GM12878 (cell line): ENCODE results near the gene HDAC9. TPM values are rescaled to one million over a fixed set of nuclear protein-coding genes. Genes with fewer than 3 reads are reported as not detected.

Experiments
- ATAC-seq: fragments of 200-7000 bp; cut with Tn5 transposase; 3 replicates; pipeline ENCODE4 v1.9.1; 2020; ENCODE audit warnings: mild to moderate bottlenecking, moderate library complexity
- BruUV-seq: library from RNA; stranded (reverse); fragments of 400-500 nt; replicated peaks from 2 replicates; lab custom pipeline; 2021; lab: Mats Ljungman, UMichigan
- CTCF ChIA-PET: fragments of 300-600 bp; sonication (Branson Sonifier 250); formaldehyde crosslinking; extraction: SDS; loops from one replicate; lab custom pipeline; 2021; ENCODE audit warnings: inconsistent platforms; lab: Yijun Ruan, JAX
- POLR2A ChIA-PET: fragments of 350-600 bp; formaldehyde crosslinking; extraction: SDS; loops from one replicate; lab custom pipeline; 2021; ENCODE audit warnings: inconsistent platforms; lab: Charles Lee
- RAD21 ChIA-PET: fragments of 300-600 bp; sonication (Branson Sonifier 250); formaldehyde crosslinking; loops from one replicate; lab custom pipeline; 2023; ENCODE audit warnings: antibody characterized with exemption; ENCODE audit not compliant: unreplicated experiment; lab: Charles Lee
- SMC1A ChIA-PET: fragments of 300-600 bp; sonication (Branson Sonifier 250); formaldehyde crosslinking; loops from one replicate; lab custom pipeline; 2023; ENCODE audit not compliant: unreplicated experiment, uncharacterized antibody; lab: Charles Lee
- DNase-seq: peaks from one replicate; pipeline ENCODE4 v3.0.0-alpha.2; 2011; ENCODE audit warnings: low read depth, low spot score
- FAIRE-seq: peaks from 3 replicates; lab custom pipeline; 2011; peaks lifted over from hg19 to GRCh38; lab: Jason Lieb, UNC
- H2AFZ ChIP-seq: 2 replicates; pipeline ENCODE4 v1.6.0; 2011; ENCODE audit warnings: low read depth, low read length, control low read depth; ENCODE audit not compliant: control insufficient read depth
- H3K27ac ChIP-seq: 2 replicates; pipeline ENCODE4 v1.5.1; 2011; ENCODE audit warnings: control low read depth; ENCODE audit not compliant: control insufficient read depth, insufficient read depth
- H3K27me3 ChIP-seq, 2 experiments: replicated peaks in 1 of 2; 2 replicates each; pipeline versions ENCODE4 v1.6.0 to v1.6.1; 2011; ENCODE audit warnings: low read length in 1 of 2; ENCODE audit not compliant: control insufficient read depth in 2 of 2, insufficient read depth in 2 of 2
- H3K36me3 ChIP-seq, 2 experiments: 2 replicates each; pipeline ENCODE4 v1.5.1; 2011; ENCODE audit warnings: low read length in 1 of 2; ENCODE audit not compliant: control insufficient read depth in 2 of 2, insufficient read depth in 2 of 2
- H3K4me1 ChIP-seq: 2 replicates; pipeline ENCODE4 v1.6.1; 2011; ENCODE audit warnings: mild to moderate bottlenecking, low read length, moderate library complexity, mixed read lengths; ENCODE audit not compliant: control insufficient read depth, insufficient read depth
- H3K4me2 ChIP-seq: 2 replicates; pipeline ENCODE4 v1.6.0; 2011; ENCODE audit warnings: control low read depth; ENCODE audit not compliant: control insufficient read depth, insufficient read depth
- H3K4me3 ChIP-seq: fragments of 200-600 bp; sonication (generic); 2 replicates; pipeline ENCODE4 v1.5.1; 2016
- H3K79me2 ChIP-seq: 2 replicates; pipeline ENCODE4 v1.6.0; 2011; ENCODE audit warnings: low read length; ENCODE audit not compliant: control insufficient read depth, insufficient read depth
- H3K9ac ChIP-seq: 2 replicates; pipeline ENCODE4 v1.8.0; 2011; ENCODE audit warnings: low read length, control low read depth, mixed read lengths; ENCODE audit not compliant: control insufficient read depth, insufficient read depth
- H3K9me3 ChIP-seq: replicated peaks from 3 replicates; pipeline ENCODE4 v1.5.1; 2011; ENCODE audit warnings: mild to moderate bottlenecking, low read length; ENCODE audit not compliant: control insufficient read depth, insufficient read depth
- H4K20me1 ChIP-seq: 2 replicates; pipeline ENCODE4 v1.6.0; 2011; ENCODE audit not compliant: control insufficient read depth, insufficient read depth
- CBFB ChIP-seq: IDR thresholded peaks from 2 replicates; pipeline ENCODE4 v1.6.1; 2016; ENCODE audit warnings: antibody characterized with exemption, low read depth
- FOXK2 ChIP-seq: fragments of 450-650 bp; IDR thresholded peaks from 2 replicates; pipeline ENCODE4 v1.6.1; 2017; ENCODE audit warnings: mild to moderate bottlenecking, moderate library complexity
- NFXL1 ChIP-seq: fragments of 450-650 bp; IDR thresholded peaks from 2 replicates; pipeline ENCODE4 v1.6.1; 2017; ENCODE audit warnings: antibody characterized with exemption, mild to moderate bottlenecking, borderline replicate concordance
- PKNOX1 ChIP-seq: fragments of 450-650 bp; IDR thresholded peaks from 2 replicates; pipeline ENCODE4 v1.6.1; 2016; ENCODE audit warnings: mild to moderate bottlenecking
- POU2F2 ChIP-seq: IDR thresholded peaks from 3 replicates; pipeline ENCODE4 v1.6.1; 2011; ENCODE audit warnings: low read depth, mild to moderate bottlenecking, low read length, borderline replicate concordance
- STAT1 ChIP-seq: fragments of 450-650 bp; conservative IDR thresholded peaks from 2 replicates; pipeline ENCODE4 v1.6.1; 2014; ENCODE audit warnings: antibody characterized with exemption, mild to moderate bottlenecking
- ZNF24 ChIP-seq: fragments of 450-650 bp; IDR thresholded peaks from 2 replicates; pipeline ENCODE4 v1.6.1; 2017; ENCODE audit warnings: antibody characterized with exemption, mild to moderate bottlenecking
- WGBS: methylation state at CpG from one replicate; pipeline ENCODE4 v1.1.6; 2016; ENCODE audit warnings: low lambda C conversion rate; ENCODE audit not compliant: insufficient replicate concordance, insufficient coverage; ENCODE audit errors: missing lambda C conversion rate; 5-methylcytosine and 5-hydroxymethylcytosine counted together
- in situ Hi-C: fragments of 300-500 bp; cut with MboI; formaldehyde crosslinking; loops from 9 replicates; pipeline ENCODE4 v1.14.3; 2018; ENCODE audit warnings: mixed read lengths
- intact Hi-C: fragments of 100-400 bp; cut with micrococcal nuclease; formaldehyde crosslinking; loops from one replicate; pipeline ENCODE4 v1.14.2; 2022; ENCODE audit not compliant: unreplicated experiment
- polyA plus RNA-seq, 11 experiments: library from polyadenylated mRNA; depleted of rRNA in 4 of 11; unstranded in 6 of 11; stranded (reverse) in 5 of 11; fragments of >200 nt; fragmentation: Nextera tagmentation in 4 of 11; fragmentation: Illumina TruSeq in 1 of 11; extraction: Ambion mirVana in 4 of 11; extraction: Trizol in 1 of 11; gene quantifications; 1 replicate in 1 of 11; 2 replicates in 10 of 11; pipeline versions ENCODE4 v1.2.1 to v1.2.3, GENCODE V29; 2011 to 2016; ENCODE audit warnings: inconsistent platforms in 2 of 11, missing spikeins in 2 of 11, low read depth in 1 of 11
- total RNA-seq, 4 experiments: library from RNA; depleted of rRNA in 3 of 4; stranded (reverse); fragments of >200 nt in 3 of 4; fragmentation: Illumina TruSeq in 1 of 4; extraction: Trizol in 1 of 4; gene quantifications; 2 replicates each; pipeline versions ENCODE4 v1.2.1 to v1.2.3, GENCODE V29; 2013 to 2021
- TF ChIP-seq, protein P1 (sequence below): fragments of 450-650 bp; IDR thresholded peaks from 2 replicates; pipeline ENCODE4 v1.6.1; 2017; ENCODE audit warnings: antibody characterized with exemption, mild to moderate bottlenecking, moderate library complexity
- TF ChIP-seq, protein P2 (sequence below): IDR thresholded peaks from 2 replicates; pipeline ENCODE4 v1.6.1; 2012; ENCODE audit warnings: low read length, inconsistent platforms
- TF ChIP-seq, protein P3 (sequence below): fragments of 450-650 bp; formaldehyde crosslinking; IDR thresholded peaks from 2 replicates; pipeline ENCODE4 v1.5.0; 2022; ENCODE audit warnings: mild to moderate bottlenecking, missing genetic modification characterization

The HDAC9 gene
- total and polyA plus RNA-seq, 10 of the 15 experiments (the other 5 are each of a cell fraction or from before 2014, with no cell fraction given) = 0.73 to 12.8 (median 0.92) TPM

GRCh38 chr7:18553605-18554003, 58.1 kb downstream of the HDAC9 start:
- BruUV-seq = no TSS peak
- WGBS = 61% methylated on average over 3 of the region's 3 CpGs
- in situ Hi-C loops = no loop called here
- POLR2A ChIA-PET = no interaction called here
- SMC1A ChIA-PET = no interaction called here
- Histone ChIP-seq H3K4me2 (no peak overlapping the region), H3K27me3 (no peaks in the 10 kb centered on the region), H3K4me1 (no peaks in the 10 kb centered on the region), H3K4me3 (no peak overlapping the region), H3K79me2 (no peaks in the 10 kb centered on the region), H3K9me3 (no peaks in the 10 kb centered on the region), H4K20me1 (no peaks in the 10 kb centered on the region), H2AFZ (no peak overlapping the region), H3K9ac (no peak overlapping the region), H3K36me3 (no peaks in the 10 kb centered on the region), H3K27ac (no peak overlapping the region)
- no peak for ATAC-seq
- RAD21 ChIA-PET = no interaction called here
- intact Hi-C loops = no loop called here
- CTCF ChIA-PET = no interaction called here
- TF ChIP-seq ZNF24 (no peak), FOXK2 (no peak), CBFB (no peak), PKNOX1 (no peak), POU2F2 (no peak), NFXL1 (no peak), STAT1 (no peak)
- TF ChIP-seq, protein P1, sequence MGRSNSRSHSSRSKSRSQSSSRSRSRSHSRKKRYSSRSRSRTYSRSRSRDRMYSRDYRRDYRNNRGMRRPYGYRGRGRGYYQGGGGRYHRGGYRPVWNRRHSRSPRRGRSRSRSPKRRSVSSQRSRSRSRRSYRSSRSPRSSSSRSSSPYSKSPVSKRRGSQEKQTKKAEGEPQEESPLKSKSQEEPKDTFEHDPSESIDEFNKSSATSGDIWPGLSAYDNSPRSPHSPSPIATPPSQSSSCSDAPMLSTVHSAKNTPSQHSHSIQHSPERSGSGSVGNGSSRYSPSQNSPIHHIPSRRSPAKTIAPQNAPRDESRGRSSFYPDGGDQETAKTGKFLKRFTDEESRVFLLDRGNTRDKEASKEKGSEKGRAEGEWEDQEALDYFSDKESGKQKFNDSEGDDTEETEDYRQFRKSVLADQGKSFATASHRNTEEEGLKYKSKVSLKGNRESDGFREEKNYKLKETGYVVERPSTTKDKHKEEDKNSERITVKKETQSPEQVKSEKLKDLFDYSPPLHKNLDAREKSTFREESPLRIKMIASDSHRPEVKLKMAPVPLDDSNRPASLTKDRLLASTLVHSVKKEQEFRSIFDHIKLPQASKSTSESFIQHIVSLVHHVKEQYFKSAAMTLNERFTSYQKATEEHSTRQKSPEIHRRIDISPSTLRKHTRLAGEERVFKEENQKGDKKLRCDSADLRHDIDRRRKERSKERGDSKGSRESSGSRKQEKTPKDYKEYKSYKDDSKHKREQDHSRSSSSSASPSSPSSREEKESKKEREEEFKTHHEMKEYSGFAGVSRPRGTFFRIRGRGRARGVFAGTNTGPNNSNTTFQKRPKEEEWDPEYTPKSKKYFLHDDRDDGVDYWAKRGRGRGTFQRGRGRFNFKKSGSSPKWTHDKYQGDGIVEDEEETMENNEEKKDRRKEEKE = no peak
- TF ChIP-seq, protein P2, sequence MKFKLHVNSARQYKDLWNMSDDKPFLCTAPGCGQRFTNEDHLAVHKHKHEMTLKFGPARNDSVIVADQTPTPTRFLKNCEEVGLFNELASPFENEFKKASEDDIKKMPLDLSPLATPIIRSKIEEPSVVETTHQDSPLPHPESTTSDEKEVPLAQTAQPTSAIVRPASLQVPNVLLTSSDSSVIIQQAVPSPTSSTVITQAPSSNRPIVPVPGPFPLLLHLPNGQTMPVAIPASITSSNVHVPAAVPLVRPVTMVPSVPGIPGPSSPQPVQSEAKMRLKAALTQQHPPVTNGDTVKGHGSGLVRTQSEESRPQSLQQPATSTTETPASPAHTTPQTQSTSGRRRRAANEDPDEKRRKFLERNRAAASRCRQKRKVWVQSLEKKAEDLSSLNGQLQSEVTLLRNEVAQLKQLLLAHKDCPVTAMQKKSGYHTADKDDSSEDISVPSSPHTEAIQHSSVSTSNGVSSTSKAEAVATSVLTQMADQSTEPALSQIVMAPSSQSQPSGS = no peak
- TF ChIP-seq, protein P3, sequence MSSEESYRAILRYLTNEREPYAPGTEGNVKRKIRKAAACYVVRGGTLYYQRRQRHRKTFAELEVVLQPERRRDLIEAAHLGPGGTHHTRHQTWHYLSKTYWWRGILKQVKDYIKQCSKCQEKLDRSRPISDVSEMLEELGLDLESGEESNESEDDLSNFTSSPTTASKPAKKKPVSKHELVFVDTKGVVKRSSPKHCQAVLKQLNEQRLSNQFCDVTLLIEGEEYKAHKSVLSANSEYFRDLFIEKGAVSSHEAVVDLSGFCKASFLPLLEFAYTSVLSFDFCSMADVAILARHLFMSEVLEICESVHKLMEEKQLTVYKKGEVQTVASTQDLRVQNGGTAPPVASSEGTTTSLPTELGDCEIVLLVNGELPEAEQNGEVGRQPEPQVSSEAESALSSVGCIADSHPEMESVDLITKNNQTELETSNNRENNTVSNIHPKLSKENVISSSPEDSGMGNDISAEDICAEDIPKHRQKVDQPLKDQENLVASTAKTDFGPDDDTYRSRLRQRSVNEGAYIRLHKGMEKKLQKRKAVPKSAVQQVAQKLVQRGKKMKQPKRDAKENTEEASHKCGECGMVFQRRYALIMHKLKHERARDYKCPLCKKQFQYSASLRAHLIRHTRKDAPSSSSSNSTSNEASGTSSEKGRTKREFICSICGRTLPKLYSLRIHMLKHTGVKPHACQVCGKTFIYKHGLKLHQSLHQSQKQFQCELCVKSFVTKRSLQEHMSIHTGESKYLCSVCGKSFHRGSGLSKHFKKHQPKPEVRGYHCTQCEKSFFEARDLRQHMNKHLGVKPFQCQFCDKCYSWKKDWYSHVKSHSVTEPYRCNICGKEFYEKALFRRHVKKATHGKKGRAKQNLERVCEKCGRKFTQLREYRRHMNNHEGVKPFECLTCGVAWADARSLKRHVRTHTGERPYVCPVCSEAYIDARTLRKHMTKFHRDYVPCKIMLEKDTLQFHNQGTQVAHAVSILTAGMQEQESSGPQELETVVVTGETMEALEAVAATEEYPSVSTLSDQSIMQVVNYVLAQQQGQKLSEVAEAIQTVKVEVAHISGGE (CRISPR knock-in tag) = no peak
- DNase-seq = no peak
- no peak for FAIRE-seq
